Measurements from ENCODE around the gene PNPO. TPM values are rescaled to one million over a fixed set of nuclear protein-coding genes. Genes with fewer than 3 reads are reported as not detected.

The PNPO gene
- total and polyA plus RNA-seq, 2 of the 4 experiments (the other 2 are of a cell fraction) = 13.9 to 34.1 TPM

DNA sequence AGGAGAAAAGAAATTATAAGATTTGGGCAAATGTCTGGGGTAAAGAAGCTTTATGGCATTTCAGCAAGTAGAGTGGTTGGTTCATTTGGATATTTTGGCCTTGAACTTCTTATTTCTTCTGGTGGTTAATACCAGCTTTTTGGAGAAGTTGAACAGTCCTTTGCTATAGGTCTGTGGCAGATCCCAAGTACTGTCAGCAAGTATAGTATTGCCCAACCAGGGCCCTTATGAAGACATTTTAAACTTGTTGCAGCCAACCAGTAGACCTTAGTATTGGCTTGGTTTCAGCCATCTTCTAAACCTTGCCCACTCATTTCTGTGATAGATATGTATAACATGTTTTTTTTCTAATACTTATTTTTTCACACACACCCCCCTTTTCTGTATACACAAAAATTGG is 43.1 kb upstream of the PNPO start:
- Histone ChIP-seq H4K91ac (ENCODE audit: insufficient read depth, low read depth, low read length) (no peak overlapping the region), H3K27ac (ENCODE audit: insufficient read depth, low read length) (no peak overlapping the region), H3K9me3 (ENCODE audit: control insufficient read depth, insufficient read depth, low read length) (no peaks in the 10 kb centered on the region), H3K36me3 (ENCODE audit: control insufficient read depth, insufficient read depth, low read length) (no peaks in the 10 kb centered on the region), H3K9ac (ENCODE audit: low read depth, low read length) (no peak overlapping the region), H3K27me3 (ENCODE audit: control insufficient read depth, insufficient read depth, low read length) (no peaks in the 10 kb centered on the region), H3K9me1 (ENCODE audit: insufficient read depth, low read length) (0 out of 2 replicates have a peak, but pooled peaks cover 7% of the 10 kb centered on the region), H3K56ac (ENCODE audit: extremely low read depth, insufficient read depth, low read length) (no peak overlapping the region), H3K23ac (ENCODE audit: low read depth, low read length) (no peak overlapping the region), H2BK5ac (ENCODE audit: low read depth, low read length, poor library complexity, severe bottlenecking) (no peak overlapping the region), H3K4me1 (ENCODE audit: control insufficient read depth, insufficient read depth, low read length) (peaks cover 1% of the 10 kb centered on the region; the same call in 1 of the 2 replicates), H2BK15ac (ENCODE audit: low read depth, low read length) (no peak overlapping the region), H3K14ac (replicated peaks; ENCODE audit: low read depth, low read length) (no peak overlapping the region), H2AK9ac (replicated peaks; ENCODE audit: low read depth, low read length, poor library complexity) (no peak overlapping the region), H2AFZ (replicated peaks; ENCODE audit: low read length, poor library complexity) (no peak overlapping the region), H4K5ac (ENCODE audit: low read depth, low read length) (no peak overlapping the region), H2BK120ac (ENCODE audit: low read depth, low read length) (no peak overlapping the region), H3K18ac (ENCODE audit: low read depth, low read length) (no peak overlapping the region), H3K79me1 (ENCODE audit: low read depth in 1 of 2, low read length in 2 of 2) (peaks cover 37 to 72% of the 10 kb centered on the region in 2 experiments), H2AK5ac (ENCODE audit: low read depth, low read length) (no peak overlapping the region), H2BK20ac (ENCODE audit: low read depth, low read length) (no peak overlapping the region), H3K4me2 (ENCODE audit: low read depth, low read length) (no peak overlapping the region), H3K4ac (ENCODE audit: low read depth, low read length) (no peak overlapping the region), H3K4me3 (ENCODE audit: insufficient read depth, low read depth, low read length) (no peak overlapping the region), H4K20me1 (ENCODE audit: insufficient read depth, low read length) (no peaks in the 10 kb centered on the region), H4K8ac (ENCODE audit: low read depth in 2 of 2, low read length in 2 of 2) (no peak overlapping the region)
- in situ Hi-C loops (cut with MboI; ENCODE audit: low sequenced_read_pairs) = no loop called here
- POLR2A ChIA-PET (ENCODE audit: unreplicated experiment) = no interaction called here
- CTCF ChIA-PET = no interaction called here
- no peak for ATAC-seq (ENCODE audit: low read depth)
- intact Hi-C loops (cut with micrococcal nuclease) = no loop called here
- dilution Hi-C loops (cut with HindIII; ENCODE audit: low sequenced_read_pairs, unreplicated experiment) = no loop called here
- BruUV-seq (replicated peaks) = no TSS peak
- DNase-seq = no peak
- TF ChIP-seq CEBPB (IDR thresholded peaks at IDR 0.05; ENCODE audit: low read depth, low read length) (0 out of 2 replicates have a peak, but pooled peaks have one; percentile 7), NFE2L2 (IDR thresholded peaks at IDR 0.05; ENCODE audit: low read depth, low read length) (no peak)
